Neural cell (in vitro differentiated cells): ENCODE data around the gene COL4A1. TPM values are rescaled to one million over a fixed set of nuclear protein-coding genes. Genes with fewer than 3 reads are reported as not detected.

Experiments
- H2AFZ ChIP-seq: fragments of 200-600, 300-800 bp; sonication (generic), shearing (Covaris generic); 2 replicates; pipeline ENCODE4 v1.6.0; 2014; ENCODE audit warnings: low read depth, mild to moderate bottlenecking, antibody characterized with exemption, low read length, moderate library complexity
- H3F3A ChIP-seq: fragments of 200-600 bp; shearing (Covaris generic); 2 replicates; pipeline ENCODE4 v1.6.1; 2016; ENCODE audit warnings: mild to moderate bottlenecking, moderate library complexity, mixed read lengths, antibody characterized with exemption, low read length; ENCODE audit not compliant: insufficient read depth, poor library complexity, severe bottlenecking
- H3K27ac ChIP-seq: fragments of 200-600, 300-800 bp; sonication (generic), shearing (Covaris generic); 2 replicates; pipeline ENCODE4 v1.5.1; 2014; ENCODE audit warnings: mild to moderate bottlenecking, low read length, moderate library complexity
- H3K27me3 ChIP-seq: fragments of 300-800, 200-600 bp; sonication (generic), shearing (Covaris generic); 2 replicates; pipeline ENCODE4 v1.6.0; 2014; ENCODE audit warnings: mild to moderate bottlenecking, low read depth, low read length, moderate library complexity; ENCODE audit not compliant: insufficient read depth
- H3K36me3 ChIP-seq: fragments of 300-800, 200-600 bp; sonication (generic), shearing (Covaris generic); 2 replicates; pipeline ENCODE4 v1.5.1; 2014; ENCODE audit warnings: mild to moderate bottlenecking, antibody characterized with exemption, low read length, moderate library complexity; ENCODE audit not compliant: insufficient read depth
- H3K4me2 ChIP-seq: fragments of 300-800, 200-600 bp; sonication (generic), shearing (Covaris generic); 2 replicates; pipeline ENCODE4 v1.6.0; 2014; ENCODE audit warnings: mild to moderate bottlenecking, low read length
- H3K4me3 ChIP-seq: fragments of 300-800, 200-600 bp; sonication (generic), shearing (Covaris generic); 2 replicates; pipeline ENCODE4 v1.5.1; 2014; ENCODE audit warnings: mild to moderate bottlenecking, low read length, moderate library complexity
- H3K79me2 ChIP-seq: fragments of 200-600 bp; shearing (Covaris generic); replicated peaks from 2 replicates; pipeline ENCODE4 v1.6.0; 2014; ENCODE audit warnings: mild to moderate bottlenecking, low read length, moderate library complexity; ENCODE audit not compliant: insufficient read depth
- H3K9ac ChIP-seq: fragments of 300-800, 200-600 bp; sonication (generic), shearing (Covaris generic); 2 replicates; pipeline ENCODE4 v1.6.1; 2016; ENCODE audit warnings: mild to moderate bottlenecking, low read length, mixed read lengths
- H3K9me2 ChIP-seq: fragments of 200-600 bp; shearing (Covaris generic); 2 replicates; pipeline ENCODE4 v1.6.1; 2016; ENCODE audit warnings: mild to moderate bottlenecking, low read length, mixed read lengths; ENCODE audit not compliant: insufficient read depth
- H3K9me3 ChIP-seq: fragments of 200-600, 300-800 bp; sonication (generic), shearing (Covaris generic); 2 replicates; pipeline ENCODE4 v1.6.1; 2016; ENCODE audit warnings: mild to moderate bottlenecking, mixed run types, low read length, moderate library complexity, mixed read lengths
- H4K20me1 ChIP-seq: fragments of 200-600 bp; shearing (Covaris generic); 2 replicates; pipeline ENCODE4 v1.6.1; 2016; ENCODE audit warnings: mild to moderate bottlenecking, mixed run types; ENCODE audit not compliant: insufficient read depth
- EP300 ChIP-seq: fragments of 450-650 bp; conservative IDR thresholded peaks from 2 replicates; pipeline ENCODE4 v1.6.1; 2014; ENCODE audit warnings: antibody characterized with exemption, mild to moderate bottlenecking, moderate library complexity; ENCODE audit not compliant: poor library complexity, severe bottlenecking
- EZH2 ChIP-seq: fragments of 200-600, 300-800 bp; shearing (Covaris generic), sonication (generic); IDR thresholded peaks from 2 replicates; pipeline ENCODE4 v1.6.1; 2014; ENCODE audit warnings: antibody characterized with exemption, low read length, borderline replicate concordance, mild to moderate bottlenecking; ENCODE audit not compliant: insufficient read depth, poor library complexity, severe bottlenecking
- MXI1 ChIP-seq: fragments of 450-650 bp; conservative IDR thresholded peaks from 2 replicates; pipeline ENCODE4 v1.6.1; 2014; ENCODE audit warnings: antibody characterized with exemption, mild to moderate bottlenecking; ENCODE audit not compliant: poor library complexity, severe bottlenecking
- POLR2AphosphoS5 ChIP-seq: IDR thresholded peaks from 2 replicates; pipeline ENCODE4 v1.6.1; 2012
- RAD21 ChIP-seq: fragments of 450-650 bp; conservative IDR thresholded peaks from 2 replicates; pipeline ENCODE4 v1.6.1; 2014; ENCODE audit warnings: antibody characterized with exemption, mild to moderate bottlenecking, moderate library complexity
- SMC3 ChIP-seq: fragments of 450-650 bp; conservative IDR thresholded peaks from 2 replicates; pipeline ENCODE4 v1.6.1; 2014; ENCODE audit warnings: antibody characterized with exemption, mild to moderate bottlenecking, moderate library complexity; ENCODE audit not compliant: poor library complexity
- TAF1 ChIP-seq: IDR thresholded peaks from 2 replicates; pipeline ENCODE4 v1.6.1; 2012; ENCODE audit warnings: low read depth
- polyA plus RNA-seq: library from polyadenylated mRNA; depleted of rRNA; stranded (reverse); fragments of >200 nt; gene quantifications from 2 replicates; pipeline ENCODE4 v1.2.3, GENCODE V29; 2014
- TF ChIP-seq, protein P1 (sequence below): fragments of 450-650 bp; IDR thresholded peaks from 2 replicates; pipeline ENCODE4 v1.5.1; 2014; ENCODE audit warnings: antibody characterized with exemption, mild to moderate bottlenecking, moderate library complexity; ENCODE audit not compliant: poor library complexity, severe bottlenecking
- TF ChIP-seq, protein P2 (sequence below): IDR thresholded peaks from 2 replicates; pipeline ENCODE4 v1.6.1; 2012; ENCODE audit warnings: borderline replicate concordance

COL4A1 gene
- polyA plus RNA-seq, 1 donor from 2014 or later = 13.1 TPM

DNA sequence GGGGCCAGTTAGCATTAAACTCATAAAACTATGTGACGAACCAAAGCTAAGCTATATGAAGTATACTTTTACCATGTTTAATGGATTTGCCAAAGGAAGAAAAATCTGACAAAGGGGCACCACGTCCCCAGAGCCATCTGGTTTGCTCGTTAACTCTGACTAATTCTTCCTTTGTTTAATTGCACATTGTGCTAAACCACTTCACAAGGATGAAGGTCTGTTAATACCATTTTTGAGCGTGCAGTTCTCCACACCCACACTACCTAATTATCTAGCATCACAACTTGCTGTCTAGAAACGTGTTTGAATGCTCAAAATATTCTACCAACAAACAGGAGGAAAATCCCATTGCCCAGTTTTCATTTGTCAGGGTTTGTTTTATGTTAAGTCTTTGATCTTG is 74.8 kb downstream of the COL4A1 start:
- Histone ChIP-seq H2AFZ (no peak overlapping the region), H4K20me1 (no peaks in the 10 kb centered on the region), H3K9ac (no peak overlapping the region), H3K27ac (no peak overlapping the region), H3K9me3 (no peaks in the 10 kb centered on the region), H3K79me2 (no peaks in the 10 kb centered on the region), H3F3A (no peaks in the 10 kb centered on the region), H3K36me3 (no peaks in the 10 kb centered on the region), H3K27me3 (no peaks in the 10 kb centered on the region), H3K4me2 (no peak overlapping the region), H3K9me2 (no peaks in the 10 kb centered on the region), H3K4me3 (no peak overlapping the region)
- no peak for TF ChIP-seq MXI1
- TF ChIP-seq TAF1 = no peak
- TF ChIP-seq EZH2 = no peak
- TF ChIP-seq, protein P1, sequence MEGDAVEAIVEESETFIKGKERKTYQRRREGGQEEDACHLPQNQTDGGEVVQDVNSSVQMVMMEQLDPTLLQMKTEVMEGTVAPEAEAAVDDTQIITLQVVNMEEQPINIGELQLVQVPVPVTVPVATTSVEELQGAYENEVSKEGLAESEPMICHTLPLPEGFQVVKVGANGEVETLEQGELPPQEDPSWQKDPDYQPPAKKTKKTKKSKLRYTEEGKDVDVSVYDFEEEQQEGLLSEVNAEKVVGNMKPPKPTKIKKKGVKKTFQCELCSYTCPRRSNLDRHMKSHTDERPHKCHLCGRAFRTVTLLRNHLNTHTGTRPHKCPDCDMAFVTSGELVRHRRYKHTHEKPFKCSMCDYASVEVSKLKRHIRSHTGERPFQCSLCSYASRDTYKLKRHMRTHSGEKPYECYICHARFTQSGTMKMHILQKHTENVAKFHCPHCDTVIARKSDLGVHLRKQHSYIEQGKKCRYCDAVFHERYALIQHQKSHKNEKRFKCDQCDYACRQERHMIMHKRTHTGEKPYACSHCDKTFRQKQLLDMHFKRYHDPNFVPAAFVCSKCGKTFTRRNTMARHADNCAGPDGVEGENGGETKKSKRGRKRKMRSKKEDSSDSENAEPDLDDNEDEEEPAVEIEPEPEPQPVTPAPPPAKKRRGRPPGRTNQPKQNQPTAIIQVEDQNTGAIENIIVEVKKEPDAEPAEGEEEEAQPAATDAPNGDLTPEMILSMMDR = no peak
- no peak for TF ChIP-seq RAD21
- TF ChIP-seq SMC3 = no peak

DNA sequence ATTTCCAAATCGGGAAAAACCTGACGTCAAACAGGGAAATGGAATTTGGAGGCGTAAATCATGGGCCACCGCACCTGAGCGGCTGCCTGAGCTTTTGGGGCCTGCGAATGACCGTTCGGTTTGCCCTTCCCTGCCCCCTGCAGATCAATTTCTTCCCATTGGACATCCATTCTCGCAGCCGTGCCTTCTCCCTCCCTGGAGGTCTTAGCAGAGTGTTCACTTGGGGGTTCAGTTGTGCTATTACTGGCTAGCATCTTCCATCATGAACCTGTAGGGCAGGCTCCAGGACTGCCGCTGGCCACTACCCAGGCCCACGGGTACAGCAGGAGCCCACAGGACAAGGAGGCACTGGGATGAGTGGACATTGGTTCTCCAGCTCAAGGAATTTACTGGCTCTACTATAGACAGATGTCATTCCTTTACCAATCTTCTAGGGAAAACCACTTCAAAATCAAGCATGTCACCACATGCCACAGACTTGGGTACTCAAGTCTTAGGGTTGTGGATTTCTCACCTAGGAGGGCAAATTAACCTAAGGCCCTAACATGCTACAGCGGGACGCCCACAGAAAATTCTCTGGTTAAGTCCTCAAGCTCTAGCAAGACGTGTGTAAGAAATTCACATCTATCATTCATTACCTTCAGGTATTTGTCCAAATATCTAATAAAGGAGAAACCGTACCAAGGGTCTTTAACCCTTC is 75.5 kb downstream of the COL4A1 start:
- Histone ChIP-seq H3K27ac (no peak overlapping the region), H3K9me3 (no peaks in the 10 kb centered on the region), H3K27me3 (no peaks in the 10 kb centered on the region), H3K79me2 (no peaks in the 10 kb centered on the region), H3K4me2 (no peak overlapping the region), H3K9me2 (no peaks in the 10 kb centered on the region), H3K9ac (no peak overlapping the region), H3K36me3 (no peaks in the 10 kb centered on the region), H3K4me3 (no peak overlapping the region), H2AFZ (no peak overlapping the region), H3F3A (no peaks in the 10 kb centered on the region), H4K20me1 (no peaks in the 10 kb centered on the region)
- TF ChIP-seq, protein P1 = no peak
- TF ChIP-seq TAF1 = no peak
- TF ChIP-seq, protein P2, sequence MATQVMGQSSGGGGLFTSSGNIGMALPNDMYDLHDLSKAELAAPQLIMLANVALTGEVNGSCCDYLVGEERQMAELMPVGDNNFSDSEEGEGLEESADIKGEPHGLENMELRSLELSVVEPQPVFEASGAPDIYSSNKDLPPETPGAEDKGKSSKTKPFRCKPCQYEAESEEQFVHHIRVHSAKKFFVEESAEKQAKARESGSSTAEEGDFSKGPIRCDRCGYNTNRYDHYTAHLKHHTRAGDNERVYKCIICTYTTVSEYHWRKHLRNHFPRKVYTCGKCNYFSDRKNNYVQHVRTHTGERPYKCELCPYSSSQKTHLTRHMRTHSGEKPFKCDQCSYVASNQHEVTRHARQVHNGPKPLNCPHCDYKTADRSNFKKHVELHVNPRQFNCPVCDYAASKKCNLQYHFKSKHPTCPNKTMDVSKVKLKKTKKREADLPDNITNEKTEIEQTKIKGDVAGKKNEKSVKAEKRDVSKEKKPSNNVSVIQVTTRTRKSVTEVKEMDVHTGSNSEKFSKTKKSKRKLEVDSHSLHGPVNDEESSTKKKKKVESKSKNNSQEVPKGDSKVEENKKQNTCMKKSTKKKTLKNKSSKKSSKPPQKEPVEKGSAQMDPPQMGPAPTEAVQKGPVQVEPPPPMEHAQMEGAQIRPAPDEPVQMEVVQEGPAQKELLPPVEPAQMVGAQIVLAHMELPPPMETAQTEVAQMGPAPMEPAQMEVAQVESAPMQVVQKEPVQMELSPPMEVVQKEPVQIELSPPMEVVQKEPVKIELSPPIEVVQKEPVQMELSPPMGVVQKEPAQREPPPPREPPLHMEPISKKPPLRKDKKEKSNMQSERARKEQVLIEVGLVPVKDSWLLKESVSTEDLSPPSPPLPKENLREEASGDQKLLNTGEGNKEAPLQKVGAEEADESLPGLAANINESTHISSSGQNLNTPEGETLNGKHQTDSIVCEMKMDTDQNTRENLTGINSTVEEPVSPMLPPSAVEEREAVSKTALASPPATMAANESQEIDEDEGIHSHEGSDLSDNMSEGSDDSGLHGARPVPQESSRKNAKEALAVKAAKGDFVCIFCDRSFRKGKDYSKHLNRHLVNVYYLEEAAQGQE = no peak
- TF ChIP-seq EZH2 = no peak
- no peak for TF ChIP-seq EP300
- no peak for TF ChIP-seq RAD21
- no peak for TF ChIP-seq MXI1
- no peak for TF ChIP-seq POLR2AphosphoS5
- no peak for TF ChIP-seq SMC3
